Coronary artery (tissue), 2 donors: Measurements from ENCODE around the gene FCRL1.

ENCODE experiments used
- DNase-seq: peaks from one replicate; pipeline ENCODE4 v3.0.0-alpha.2; 2017; ENCODE audit warnings: low spot score
- H3K27ac ChIP-seq, 2 donors: fragments of 200-600 bp; sonication (generic); one replicate each; pipeline ENCODE4 v1.5.1; 2016 to 2019
- H3K4me3 ChIP-seq: fragments of 200-600 bp; sonication (generic); 2 replicates; pipeline ENCODE4 v1.5.1; 2016; ENCODE audit warnings: mild to moderate bottlenecking, moderate library complexity
- TF ChIP-seq, protein P1 (sequence below): fragments of 200-600 bp; sonication (generic); IDR thresholded peaks from one replicate; pipeline ENCODE4 v1.5.1; 2019; ENCODE audit warnings: antibody characterized with exemption

FCRL1 gene

DNA sequence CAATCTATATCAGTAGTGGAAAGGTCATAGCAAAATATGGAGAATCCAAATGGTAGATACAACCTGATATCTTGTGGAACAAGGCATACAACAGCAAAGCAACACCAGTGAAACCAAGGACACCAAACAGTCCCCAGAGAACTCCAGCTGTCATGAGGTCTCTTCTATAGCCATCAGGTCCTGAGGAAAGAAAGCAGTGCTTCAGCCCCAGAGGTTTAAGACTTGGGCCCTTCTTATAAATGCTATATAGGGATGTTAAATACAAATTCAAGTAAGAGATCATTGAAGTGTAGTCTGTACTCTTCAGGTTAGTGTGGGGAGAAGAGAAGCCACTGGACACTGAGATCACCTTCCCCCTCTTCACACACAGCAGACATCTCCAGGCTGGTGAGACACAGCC lies 53.1 kb downstream of the FCRL1 start:
- DNase-seq = no peak
- Histone ChIP-seq H3K4me3 (no peak overlapping the region), H3K27ac (no peak overlapping the region)
- TF ChIP-seq, protein P1, sequence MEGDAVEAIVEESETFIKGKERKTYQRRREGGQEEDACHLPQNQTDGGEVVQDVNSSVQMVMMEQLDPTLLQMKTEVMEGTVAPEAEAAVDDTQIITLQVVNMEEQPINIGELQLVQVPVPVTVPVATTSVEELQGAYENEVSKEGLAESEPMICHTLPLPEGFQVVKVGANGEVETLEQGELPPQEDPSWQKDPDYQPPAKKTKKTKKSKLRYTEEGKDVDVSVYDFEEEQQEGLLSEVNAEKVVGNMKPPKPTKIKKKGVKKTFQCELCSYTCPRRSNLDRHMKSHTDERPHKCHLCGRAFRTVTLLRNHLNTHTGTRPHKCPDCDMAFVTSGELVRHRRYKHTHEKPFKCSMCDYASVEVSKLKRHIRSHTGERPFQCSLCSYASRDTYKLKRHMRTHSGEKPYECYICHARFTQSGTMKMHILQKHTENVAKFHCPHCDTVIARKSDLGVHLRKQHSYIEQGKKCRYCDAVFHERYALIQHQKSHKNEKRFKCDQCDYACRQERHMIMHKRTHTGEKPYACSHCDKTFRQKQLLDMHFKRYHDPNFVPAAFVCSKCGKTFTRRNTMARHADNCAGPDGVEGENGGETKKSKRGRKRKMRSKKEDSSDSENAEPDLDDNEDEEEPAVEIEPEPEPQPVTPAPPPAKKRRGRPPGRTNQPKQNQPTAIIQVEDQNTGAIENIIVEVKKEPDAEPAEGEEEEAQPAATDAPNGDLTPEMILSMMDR = no peak

DNA sequence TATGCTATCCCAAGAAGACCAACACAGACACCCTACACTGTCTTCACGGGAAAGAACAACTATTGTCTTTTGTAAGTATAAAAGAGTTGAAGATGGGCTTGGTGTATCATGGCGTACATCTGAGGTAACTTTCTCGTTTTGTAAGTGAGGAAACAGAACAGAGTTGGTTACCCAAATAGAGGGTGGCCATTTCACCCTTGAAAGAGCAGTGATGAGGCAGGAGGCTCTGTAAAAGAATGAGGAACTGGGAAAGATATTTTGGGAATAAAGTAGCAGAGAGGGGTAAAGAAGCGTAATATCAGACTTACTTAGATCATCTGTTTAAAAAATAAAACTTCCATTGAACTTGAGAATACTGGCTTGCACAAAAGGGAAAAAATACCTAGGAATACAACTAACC lies 61.9 kb downstream of the FCRL1 start:
- TF ChIP-seq, protein P1 = no peak
- Histone ChIP-seq H3K4me3 (no peak overlapping the region), H3K27ac (no peak overlapping the region)
- no peak for DNase-seq

DNA sequence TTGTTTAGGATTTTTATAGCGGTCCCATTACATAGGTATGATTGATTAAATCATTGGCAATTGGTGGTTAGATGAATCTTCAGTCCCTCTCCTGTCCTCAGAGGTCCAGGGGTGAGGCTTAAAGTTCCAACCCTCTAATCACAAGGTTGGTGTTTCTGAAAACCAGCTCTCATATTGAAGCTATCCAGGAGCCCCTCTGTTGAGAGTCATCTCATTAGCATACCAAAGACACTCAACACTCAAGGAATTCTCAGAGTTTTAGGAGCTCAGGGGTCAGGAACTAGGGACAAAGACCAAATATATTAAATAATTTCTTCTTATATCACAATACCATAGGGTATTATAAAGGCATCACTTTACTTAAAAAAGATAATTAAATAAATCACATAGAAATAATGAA lies 66.3 kb downstream of the FCRL1 start:
- H3K4me3 ChIP-seq = no peak overlapping the region
- no peak for DNase-seq
- TF ChIP-seq, protein P1 = no peak
- H3K27ac ChIP-seq = no peak overlapping the region

DNA sequence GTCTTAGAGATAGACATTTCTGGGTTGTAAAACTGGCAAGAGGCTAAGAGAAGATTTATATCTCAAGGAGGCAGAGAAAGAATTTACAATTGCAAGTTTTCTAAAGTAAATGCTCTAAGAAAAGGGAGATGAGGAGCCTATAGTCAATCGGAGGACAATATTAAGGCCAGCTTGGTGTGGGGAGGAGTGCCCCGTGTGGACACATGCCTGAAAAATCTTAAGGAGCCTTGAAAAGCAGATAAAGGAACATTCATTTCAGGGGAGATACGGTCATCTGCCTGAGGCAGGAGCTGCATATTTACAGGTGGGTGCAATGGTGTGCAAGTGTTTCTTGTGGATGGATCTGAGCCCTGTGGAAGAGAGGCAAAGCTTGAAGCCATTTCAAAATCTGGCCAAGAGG lies 68.6 kb downstream of the FCRL1 start:
- TF ChIP-seq, protein P1 = no peak
- DNase-seq = no peak
- no peak overlapping the region for H3K4me3 ChIP-seq
- no peak overlapping the region for H3K27ac ChIP-seq

DNA sequence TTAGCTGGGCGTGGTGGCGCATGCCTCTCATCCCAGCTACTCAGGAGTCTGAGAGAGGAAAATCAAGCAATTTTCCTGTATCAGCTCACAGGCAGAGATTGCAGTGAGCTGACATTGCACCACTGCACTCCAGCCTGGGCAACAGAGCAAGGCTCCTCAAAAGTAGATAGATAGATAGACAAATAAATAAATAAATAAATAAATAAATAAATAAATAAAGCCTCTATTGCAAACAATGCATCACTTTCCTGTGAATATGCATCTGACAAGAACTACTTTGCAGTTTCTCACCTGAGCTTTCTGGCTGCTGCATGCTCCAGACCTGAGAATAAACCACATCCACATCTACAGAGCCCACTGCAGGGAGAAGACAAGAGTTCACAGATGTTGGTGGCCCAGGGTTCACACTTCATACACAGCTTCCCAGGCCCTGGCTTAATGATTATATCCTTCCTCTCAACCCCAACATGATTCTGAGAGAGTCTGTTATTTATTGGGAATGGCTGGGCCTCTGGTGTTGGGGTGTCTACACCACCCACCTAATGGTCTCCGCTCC lies 71.6 kb downstream of the FCRL1 start:
- Histone ChIP-seq H3K4me3 (no peak overlapping the region), H3K27ac (no peak overlapping the region)
- TF ChIP-seq, protein P1 = no peak
- no peak for DNase-seq
